NT2/D1 (cell line): ENCODE results near the gene ENPP1.

Experiments
- DNase-seq: peaks from one replicate; pipeline ENCODE4 v3.0.0-alpha.2; 2011; ENCODE audit warnings: low read depth, low spot score
- H3K27me3 ChIP-seq: 2 replicates; pipeline ENCODE4 v1.6.0; 2011; ENCODE audit warnings: mild to moderate bottlenecking; ENCODE audit not compliant: insufficient read length, insufficient read depth
- H3K36me3 ChIP-seq: 2 replicates; pipeline ENCODE4 v1.6.1; 2011; ENCODE audit warnings: mild to moderate bottlenecking, low read length, mixed read lengths; ENCODE audit not compliant: insufficient read depth, insufficient read length
- H3K4me1 ChIP-seq: 2 replicates; pipeline ENCODE4 v1.5.1; 2011; ENCODE audit not compliant: insufficient read depth, insufficient read length
- H3K4me3 ChIP-seq: 2 replicates; pipeline ENCODE4 v1.5.1; 2011; ENCODE audit warnings: low read depth; ENCODE audit not compliant: insufficient read length
- H3K9ac ChIP-seq: 2 replicates; pipeline ENCODE4 v1.6.0; 2011; ENCODE audit warnings: low read depth; ENCODE audit not compliant: insufficient read length
- H3K9me3 ChIP-seq: 2 replicates; pipeline ENCODE4 v1.5.1; 2011; ENCODE audit warnings: mild to moderate bottlenecking, low read length; ENCODE audit not compliant: insufficient read depth
- SUZ12 ChIP-seq: IDR thresholded peaks from 2 replicates; pipeline ENCODE4 v1.6.1; 2011; ENCODE audit not compliant: insufficient read length, insufficient read depth; ENCODE audit errors: extremely low read depth
- YY1 ChIP-seq: IDR thresholded peaks from 2 replicates; pipeline ENCODE4 v1.6.1; 2011; ENCODE audit not compliant: insufficient read length, insufficient read depth
- ZNF274 ChIP-seq: IDR thresholded peaks from 2 replicates; pipeline ENCODE4 v1.6.1; 2011; ENCODE audit warnings: mild to moderate bottlenecking, low read depth, low read length

Gene ENPP1

GRCh38 chr6:131765081-131765803 lies 42.6 kb upstream of the ENPP1 start:
- no peaks in the 10 kb centered on the region for H3K9me3 ChIP-seq
- H3K36me3 ChIP-seq: no peaks in the 10 kb centered on the region
- no peak for TF ChIP-seq SUZ12
- TF ChIP-seq YY1: no peak
- TF ChIP-seq ZNF274: no peak
- no peak overlapping the region for H3K9ac ChIP-seq
- no peaks in the 10 kb centered on the region for H3K4me1 ChIP-seq
- H3K27me3 ChIP-seq: no peaks in the 10 kb centered on the region
- no peak for DNase-seq
- H3K4me3 ChIP-seq: no peak overlapping the region

GRCh38 chr6:131765804-131766135 lies 42.0 kb upstream of the ENPP1 start:
- no peaks in the 10 kb centered on the region for H3K4me1 ChIP-seq
- H3K36me3 ChIP-seq: no peaks in the 10 kb centered on the region
- H3K9me3 ChIP-seq: no peaks in the 10 kb centered on the region
- H3K4me3 ChIP-seq: no peak overlapping the region
- no peak overlapping the region for H3K9ac ChIP-seq
- TF ChIP-seq ZNF274: no peak
- no peak for TF ChIP-seq SUZ12
- no peak for TF ChIP-seq YY1
- no peak for DNase-seq
- H3K27me3 ChIP-seq: no peaks in the 10 kb centered on the region

- TF ChIP-seq ZNF274 (no peak), SUZ12 (no peak)
- DNase-seq: no peak
- Histone ChIP-seq H3K9ac (no peak overlapping the region), H3K4me1 (no peaks in the 10 kb centered on the region), H3K36me3 (no peaks in the 10 kb centered on the region), H3K27me3 (no peaks in the 10 kb centered on the region), H3K4me3 (no peak overlapping the region), H3K9me3 (peaks cover 1% of the 10 kb centered on the region; the same call in 1 of the 2 replicates)
These were observed 41.2 kb upstream of the ENPP1 start for GRCh38 chr6:131766631-131767030.

- no peaks in the 10 kb centered on the region for H3K36me3 ChIP-seq
- H3K4me1 ChIP-seq: no peaks in the 10 kb centered on the region
- no peak overlapping the region for H3K9ac ChIP-seq
- no peak for DNase-seq
- no peak overlapping the region for H3K4me3 ChIP-seq
- no peak for TF ChIP-seq ZNF274
- no peak for TF ChIP-seq SUZ12
- TF ChIP-seq YY1: no peak
- H3K9me3 ChIP-seq: peaks cover 7% of the 10 kb centered on the region; the same call in 1 of the 2 replicates
- no peaks in the 10 kb centered on the region for H3K27me3 ChIP-seq
These were observed 38.9 kb upstream of the ENPP1 start for GRCh38 chr6:131768964-131769363.

- H3K27me3 ChIP-seq: no peaks in the 10 kb centered on the region
- DNase-seq: no peak
- TF ChIP-seq ZNF274 (no peak), YY1 (no peak), SUZ12 (no peak)
- no peaks in the 10 kb centered on the region for H3K4me1 ChIP-seq
- H3K9me3 ChIP-seq: peaks cover 7% of the 10 kb centered on the region; the same call in 1 of the 2 replicates
- H3K36me3 ChIP-seq: no peaks in the 10 kb centered on the region
- H3K4me3 ChIP-seq: no peak overlapping the region
- H3K9ac ChIP-seq: no peak overlapping the region
These were observed 38.3 kb upstream of the ENPP1 start for GRCh38 chr6:131769385-131770141.

- H3K4me3 ChIP-seq: no peak overlapping the region
- no peaks in the 10 kb centered on the region for H3K36me3 ChIP-seq
- no peak for DNase-seq
- H3K9ac ChIP-seq: no peak overlapping the region
- no peaks in the 10 kb centered on the region for H3K4me1 ChIP-seq
- H3K9me3 ChIP-seq: peaks cover 7% of the 10 kb centered on the region; the same call in 1 of the 2 replicates
- H3K27me3 ChIP-seq: no peaks in the 10 kb centered on the region
- TF ChIP-seq SUZ12: no peak
- no peak for TF ChIP-seq YY1
- no peak for TF ChIP-seq ZNF274
These were observed 37.0 kb upstream of the ENPP1 start for GRCh38 chr6:131770776-131771175.

- TF ChIP-seq ZNF274 (no peak), SUZ12 (no peak), YY1 (no peak)
- Histone ChIP-seq H3K36me3 (no peaks in the 10 kb centered on the region), H3K9me3 (peaks cover 7% of the 10 kb centered on the region; the same call in 1 of the 2 replicates), H3K4me3 (no peak overlapping the region), H3K27me3 (no peaks in the 10 kb centered on the region), H3K4me1 (no peaks in the 10 kb centered on the region), H3K9ac (no peak overlapping the region)
- DNase-seq: no peak
These were observed 34.4 kb upstream of the ENPP1 start for GRCh38 chr6:131773284-131773950.
